Liver (tissue), 9 donors: Measurements from ENCODE around the gene LEMD2. TPM values are rescaled to one million over a fixed set of nuclear protein-coding genes. Genes with fewer than 3 reads are reported as not detected.

Source experiments
- DNase-seq: peaks from one replicate; pipeline ENCODE4 v3.0.0-alpha.2; 2017; ENCODE audit warnings: low spot score
- H3K27ac ChIP-seq, 2 donors: one replicate each; pipeline ENCODE4 v1.7.0; 2013; ENCODE audit warnings: inconsistent platforms in 2 of 2, low read length in 2 of 2, control low read depth in 1 of 2, low read depth in 1 of 2, mild to moderate bottlenecking in 1 of 2
- H3K27me3 ChIP-seq, 4 donors: one replicate each; pipeline versions ENCODE4 v1.6.1 to v1.7.0; 2013; ENCODE audit warnings: low read length in 3 of 4, inconsistent platforms in 1 of 4, mild to moderate bottlenecking in 1 of 4, moderate library complexity in 1 of 4; ENCODE audit not compliant: control insufficient read depth in 4 of 4, insufficient read depth in 4 of 4
- H3K36me3 ChIP-seq, 4 donors: one replicate each; pipeline versions ENCODE4 v1.6.1 to v1.7.0; 2013; ENCODE audit warnings: low read length in 3 of 4, mild to moderate bottlenecking in 3 of 4, low read depth in 1 of 4, moderate library complexity in 1 of 4; ENCODE audit not compliant: control insufficient read depth in 4 of 4, insufficient read depth in 3 of 4
- H3K4me1 ChIP-seq, 4 donors: one replicate each; pipeline versions ENCODE4 v1.6.1 to v1.7.0; 2013; ENCODE audit warnings: low read length in 3 of 4, mild to moderate bottlenecking in 3 of 4, moderate library complexity in 1 of 4; ENCODE audit not compliant: control insufficient read depth in 4 of 4, insufficient read depth in 4 of 4
- H3K4me3 ChIP-seq, 3 donors: one replicate each; pipeline versions ENCODE4 v1.6.1 to v1.7.0; 2013; ENCODE audit warnings: low read length in 3 of 3, control low read depth in 1 of 3, low read depth in 1 of 3, mild to moderate bottlenecking in 1 of 3
- H3K9ac ChIP-seq, 2 donors: one replicate each; pipeline ENCODE4 v1.7.0; 2013; ENCODE audit warnings: low read length in 2 of 2, mild to moderate bottlenecking in 2 of 2, moderate library complexity in 2 of 2, control low read depth in 1 of 2, low read depth in 1 of 2
- H3K9me3 ChIP-seq, 4 donors: one replicate each; pipeline versions ENCODE4 v1.6.1 to v1.7.0; 2013; ENCODE audit warnings: low read length in 3 of 4; ENCODE audit not compliant: control insufficient read depth in 4 of 4
- FOXA1 ChIP-seq: IDR thresholded peaks from 2 replicates; pipeline ENCODE4 v1.6.1; 2016; ENCODE audit warnings: antibody characterized with exemption
- FOXA2 ChIP-seq: IDR thresholded peaks from 2 replicates; pipeline ENCODE4 v1.6.1; 2016; ENCODE audit warnings: antibody characterized with exemption
- GABPA ChIP-seq, 2 donors: IDR thresholded peaks in 1 of 2; conservative IDR thresholded peaks in 1 of 2; 2 replicates each; pipeline ENCODE4 v1.6.1; 2016; ENCODE audit warnings: antibody characterized with exemption in 2 of 2, mild to moderate bottlenecking in 1 of 2, moderate library complexity in 1 of 2
- HNF4A ChIP-seq, 2 donors: conservative IDR thresholded peaks; 2 replicates each; pipeline ENCODE4 v1.6.1; 2016; ENCODE audit warnings: antibody characterized with exemption in 2 of 2, mild to moderate bottlenecking in 2 of 2
- HNF4G ChIP-seq: IDR thresholded peaks from 2 replicates; pipeline ENCODE4 v1.6.1; 2016; ENCODE audit warnings: antibody characterized with exemption
- JUND ChIP-seq, 2 donors: IDR thresholded peaks; 2 replicates each; pipeline ENCODE4 v1.6.1; 2016; ENCODE audit warnings: antibody characterized with exemption in 2 of 2
- NR2F2 ChIP-seq: IDR thresholded peaks from 2 replicates; pipeline ENCODE4 v1.6.1; 2016; ENCODE audit warnings: antibody characterized with exemption
- RAD21 ChIP-seq, 2 donors: IDR thresholded peaks; 2 replicates each; pipeline ENCODE4 v1.6.1; 2016; ENCODE audit warnings: antibody characterized with exemption in 2 of 2, mild to moderate bottlenecking in 2 of 2
- RXRA ChIP-seq, 2 donors: IDR thresholded peaks; 2 replicates each; pipeline ENCODE4 v1.6.1; 2017 to 2018; ENCODE audit warnings: antibody characterized with exemption in 2 of 2, mild to moderate bottlenecking in 1 of 2
- SP1 ChIP-seq: IDR thresholded peaks from 2 replicates; pipeline ENCODE4 v1.6.1; 2018; ENCODE audit warnings: antibody characterized with exemption, mild to moderate bottlenecking
- TAF1 ChIP-seq: conservative IDR thresholded peaks from 2 replicates; pipeline ENCODE4 v1.6.1; 2016; ENCODE audit warnings: antibody characterized with exemption, mild to moderate bottlenecking
- YY1 ChIP-seq: IDR thresholded peaks from 2 replicates; pipeline ENCODE4 v1.6.1; 2016; ENCODE audit warnings: antibody characterized with exemption, mild to moderate bottlenecking
- WGBS: extraction: QIAGEN DNeasy Blood & Tissue Kit; methylation state at CpG from one replicate; pipeline ENCODE4 v1.1.7; 2013; 5-methylcytosine and 5-hydroxymethylcytosine counted together
- polyA plus RNA-seq, 2 donors: library from polyadenylated mRNA; stranded (reverse) in 1 of 2; unstranded in 1 of 2; fragments of 200-250 nt in 1 of 2; fragments of >200 nt in 1 of 2; fragmentation: Nextera tagmentation in 1 of 2; extraction: Ambion mirVana in 1 of 2; gene quantifications; one replicate each; pipeline versions ENCODE4 v1.2.1 to v1.2.3, GENCODE V29; 2013 to 2015
- total RNA-seq, 2 donors: library from RNA; depleted of rRNA; stranded (reverse); fragments of >200 nt; gene quantifications; one replicate each; pipeline ENCODE4 v1.2.3, GENCODE V29; 2014
- TF ChIP-seq, protein P1 (sequence below): IDR thresholded peaks from 2 replicates; pipeline ENCODE4 v1.6.1; 2016; ENCODE audit warnings: antibody characterized with exemption
- TF ChIP-seq, protein P2 (sequence below): IDR thresholded peaks from 2 replicates; pipeline ENCODE4 v1.6.1; 2016; ENCODE audit warnings: antibody characterized with exemption
- TF ChIP-seq, protein P3 (sequence below): IDR thresholded peaks from 2 replicates; pipeline ENCODE4 v1.6.1; 2016; ENCODE audit warnings: antibody characterized with exemption, mild to moderate bottlenecking
- TF ChIP-seq, protein P4 (sequence below): IDR thresholded peaks from 2 replicates; pipeline ENCODE4 v1.6.1; 2016; ENCODE audit warnings: antibody characterized with exemption
- TF ChIP-seq, protein P5 (sequence below): fragments of 150-350 bp; IDR thresholded peaks from 2 replicates; pipeline ENCODE4 v1.5.1; 2017; ENCODE audit warnings: improper control_type of control experiment, low read depth, low read length; ENCODE audit not compliant: missing input control
- donor health status: healthy.
- donor health status: healthy.
- donor health status: healthy.
- donor health status: healthy.
- donor health status: healthy.

The LEMD2 gene
- total and polyA plus RNA-seq, 4 donors = 6.5 to 23.1 (median 16.6) TPM

DNA sequence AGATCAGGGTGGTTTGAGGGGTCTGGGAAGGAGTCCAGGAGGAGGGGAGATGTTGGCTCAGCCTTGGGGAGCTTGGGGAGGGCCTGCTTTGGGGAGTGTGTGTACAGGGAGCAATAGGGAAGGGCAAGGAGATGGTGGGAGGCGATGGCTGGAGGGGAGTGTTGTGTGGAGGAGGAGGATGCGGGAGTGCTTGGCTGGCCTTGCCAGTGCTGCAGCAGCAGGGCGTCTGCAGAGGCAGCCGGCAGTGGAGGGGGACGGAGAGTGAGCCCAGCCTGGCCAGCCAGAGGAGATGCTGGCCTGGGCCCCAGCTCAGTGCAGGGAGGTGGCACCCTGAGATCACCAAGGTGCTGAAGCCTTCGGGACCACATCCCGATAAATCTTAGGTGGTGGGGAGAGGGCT is 46.1 kb downstream of the LEMD2 start:
- no peak overlapping the region for H3K9ac ChIP-seq
- no peak overlapping the region for H3K4me3 ChIP-seq
- no peaks in the 10 kb centered on the region for H3K27me3 ChIP-seq
- H3K36me3 ChIP-seq = no peaks in the 10 kb centered on the region
- no peak overlapping the region for H3K27ac ChIP-seq
- WGBS = 88% methylated on average over 7 of the region's 7 CpGs
- DNase-seq = no peak
- H3K9me3 ChIP-seq = no peaks in the 10 kb centered on the region
- peaks cover 13 to 63% (median 54%) of the 10 kb centered on the region in 4 donors for H3K4me1 ChIP-seq
- TF ChIP-seq JUND (IDR thresholded peaks at IDR 0.05) = no peak
- TF ChIP-seq, protein P1, sequence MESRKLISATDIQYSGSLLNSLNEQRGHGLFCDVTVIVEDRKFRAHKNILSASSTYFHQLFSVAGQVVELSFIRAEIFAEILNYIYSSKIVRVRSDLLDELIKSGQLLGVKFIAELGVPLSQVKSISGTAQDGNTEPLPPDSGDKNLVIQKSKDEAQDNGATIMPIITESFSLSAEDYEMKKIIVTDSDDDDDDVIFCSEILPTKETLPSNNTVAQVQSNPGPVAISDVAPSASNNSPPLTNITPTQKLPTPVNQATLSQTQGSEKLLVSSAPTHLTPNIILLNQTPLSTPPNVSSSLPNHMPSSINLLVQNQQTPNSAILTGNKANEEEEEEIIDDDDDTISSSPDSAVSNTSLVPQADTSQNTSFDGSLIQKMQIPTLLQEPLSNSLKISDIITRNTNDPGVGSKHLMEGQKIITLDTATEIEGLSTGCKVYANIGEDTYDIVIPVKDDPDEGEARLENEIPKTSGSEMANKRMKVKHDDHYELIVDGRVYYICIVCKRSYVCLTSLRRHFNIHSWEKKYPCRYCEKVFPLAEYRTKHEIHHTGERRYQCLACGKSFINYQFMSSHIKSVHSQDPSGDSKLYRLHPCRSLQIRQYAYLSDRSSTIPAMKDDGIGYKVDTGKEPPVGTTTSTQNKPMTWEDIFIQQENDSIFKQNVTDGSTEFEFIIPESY = no peak
- no peak for TF ChIP-seq RXRA (IDR thresholded peaks at IDR 0.05)
- TF ChIP-seq FOXA1 = no peak
- no peak for TF ChIP-seq SP1
- no peak for TF ChIP-seq HNF4G

DNA sequence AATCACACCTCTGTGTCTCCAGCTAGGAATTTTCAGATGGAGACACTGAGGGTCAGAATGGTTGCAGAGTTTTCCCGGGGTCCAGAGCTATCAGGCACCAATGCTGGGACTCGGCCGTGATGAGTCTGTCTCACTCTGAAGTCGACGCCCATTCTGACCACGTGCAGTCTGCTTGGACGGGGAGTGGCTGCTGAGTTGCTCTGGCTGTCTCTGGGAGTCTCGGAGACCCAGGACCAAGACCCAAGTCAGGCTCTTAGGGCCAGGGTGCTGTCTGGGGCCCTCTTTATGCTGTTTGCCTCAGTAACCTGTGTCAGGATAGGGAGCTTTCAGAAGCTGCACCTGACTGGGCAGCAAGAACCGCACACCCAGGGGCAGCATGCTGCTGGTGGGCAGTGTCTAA is 46.8 kb downstream of the LEMD2 start:
- WGBS = 79% methylated on average over 9 of the region's 9 CpGs
- no peak overlapping the region for H3K9ac ChIP-seq
- peaks cover 13 to 68% (median 52%) of the 10 kb centered on the region in 4 donors for H3K4me1 ChIP-seq
- TF ChIP-seq, protein P2, sequence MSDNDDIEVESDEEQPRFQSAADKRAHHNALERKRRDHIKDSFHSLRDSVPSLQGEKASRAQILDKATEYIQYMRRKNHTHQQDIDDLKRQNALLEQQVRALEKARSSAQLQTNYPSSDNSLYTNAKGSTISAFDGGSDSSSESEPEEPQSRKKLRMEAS = no peak
- no peak for TF ChIP-seq HNF4G
- no peak for TF ChIP-seq TAF1
- no peak for TF ChIP-seq NR2F2
- TF ChIP-seq, protein P1 = no peak
- no peak for TF ChIP-seq GABPA (IDR thresholded peaks at IDR 0.05 in 1 of 2, conservative IDR thresholded peaks at IDR 0.05 in 1 of 2)
- TF ChIP-seq, protein P3, sequence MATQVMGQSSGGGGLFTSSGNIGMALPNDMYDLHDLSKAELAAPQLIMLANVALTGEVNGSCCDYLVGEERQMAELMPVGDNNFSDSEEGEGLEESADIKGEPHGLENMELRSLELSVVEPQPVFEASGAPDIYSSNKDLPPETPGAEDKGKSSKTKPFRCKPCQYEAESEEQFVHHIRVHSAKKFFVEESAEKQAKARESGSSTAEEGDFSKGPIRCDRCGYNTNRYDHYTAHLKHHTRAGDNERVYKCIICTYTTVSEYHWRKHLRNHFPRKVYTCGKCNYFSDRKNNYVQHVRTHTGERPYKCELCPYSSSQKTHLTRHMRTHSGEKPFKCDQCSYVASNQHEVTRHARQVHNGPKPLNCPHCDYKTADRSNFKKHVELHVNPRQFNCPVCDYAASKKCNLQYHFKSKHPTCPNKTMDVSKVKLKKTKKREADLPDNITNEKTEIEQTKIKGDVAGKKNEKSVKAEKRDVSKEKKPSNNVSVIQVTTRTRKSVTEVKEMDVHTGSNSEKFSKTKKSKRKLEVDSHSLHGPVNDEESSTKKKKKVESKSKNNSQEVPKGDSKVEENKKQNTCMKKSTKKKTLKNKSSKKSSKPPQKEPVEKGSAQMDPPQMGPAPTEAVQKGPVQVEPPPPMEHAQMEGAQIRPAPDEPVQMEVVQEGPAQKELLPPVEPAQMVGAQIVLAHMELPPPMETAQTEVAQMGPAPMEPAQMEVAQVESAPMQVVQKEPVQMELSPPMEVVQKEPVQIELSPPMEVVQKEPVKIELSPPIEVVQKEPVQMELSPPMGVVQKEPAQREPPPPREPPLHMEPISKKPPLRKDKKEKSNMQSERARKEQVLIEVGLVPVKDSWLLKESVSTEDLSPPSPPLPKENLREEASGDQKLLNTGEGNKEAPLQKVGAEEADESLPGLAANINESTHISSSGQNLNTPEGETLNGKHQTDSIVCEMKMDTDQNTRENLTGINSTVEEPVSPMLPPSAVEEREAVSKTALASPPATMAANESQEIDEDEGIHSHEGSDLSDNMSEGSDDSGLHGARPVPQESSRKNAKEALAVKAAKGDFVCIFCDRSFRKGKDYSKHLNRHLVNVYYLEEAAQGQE = no peak
- no peak for TF ChIP-seq SP1
- TF ChIP-seq FOXA2 = no peak
- TF ChIP-seq, protein P4, sequence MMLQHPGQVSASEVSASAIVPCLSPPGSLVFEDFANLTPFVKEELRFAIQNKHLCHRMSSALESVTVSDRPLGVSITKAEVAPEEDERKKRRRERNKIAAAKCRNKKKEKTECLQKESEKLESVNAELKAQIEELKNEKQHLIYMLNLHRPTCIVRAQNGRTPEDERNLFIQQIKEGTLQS = no peak
- TF ChIP-seq, protein P5, sequence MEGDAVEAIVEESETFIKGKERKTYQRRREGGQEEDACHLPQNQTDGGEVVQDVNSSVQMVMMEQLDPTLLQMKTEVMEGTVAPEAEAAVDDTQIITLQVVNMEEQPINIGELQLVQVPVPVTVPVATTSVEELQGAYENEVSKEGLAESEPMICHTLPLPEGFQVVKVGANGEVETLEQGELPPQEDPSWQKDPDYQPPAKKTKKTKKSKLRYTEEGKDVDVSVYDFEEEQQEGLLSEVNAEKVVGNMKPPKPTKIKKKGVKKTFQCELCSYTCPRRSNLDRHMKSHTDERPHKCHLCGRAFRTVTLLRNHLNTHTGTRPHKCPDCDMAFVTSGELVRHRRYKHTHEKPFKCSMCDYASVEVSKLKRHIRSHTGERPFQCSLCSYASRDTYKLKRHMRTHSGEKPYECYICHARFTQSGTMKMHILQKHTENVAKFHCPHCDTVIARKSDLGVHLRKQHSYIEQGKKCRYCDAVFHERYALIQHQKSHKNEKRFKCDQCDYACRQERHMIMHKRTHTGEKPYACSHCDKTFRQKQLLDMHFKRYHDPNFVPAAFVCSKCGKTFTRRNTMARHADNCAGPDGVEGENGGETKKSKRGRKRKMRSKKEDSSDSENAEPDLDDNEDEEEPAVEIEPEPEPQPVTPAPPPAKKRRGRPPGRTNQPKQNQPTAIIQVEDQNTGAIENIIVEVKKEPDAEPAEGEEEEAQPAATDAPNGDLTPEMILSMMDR = no peak
- no peak for TF ChIP-seq RAD21 (IDR thresholded peaks at IDR 0.05)
- TF ChIP-seq HNF4A (conservative IDR thresholded peaks at IDR 0.05) = no peak
- TF ChIP-seq YY1 = no peak
- no peak for TF ChIP-seq RXRA (IDR thresholded peaks at IDR 0.05)
- no peak overlapping the region for H3K4me3 ChIP-seq
- H3K9me3 ChIP-seq = no peaks in the 10 kb centered on the region
- H3K36me3 ChIP-seq = no peaks in the 10 kb centered on the region
- H3K27ac ChIP-seq = no peak overlapping the region
- no peaks in the 10 kb centered on the region for H3K27me3 ChIP-seq
- no peak for DNase-seq
